Measurements from ENCODE around the gene UBE2V1.

The UBE2V1 gene

GRCh38 chr20:50041246-50041873, 71.6 kb downstream of the UBE2V1 start:
- no peak for DNase-seq

DNA sequence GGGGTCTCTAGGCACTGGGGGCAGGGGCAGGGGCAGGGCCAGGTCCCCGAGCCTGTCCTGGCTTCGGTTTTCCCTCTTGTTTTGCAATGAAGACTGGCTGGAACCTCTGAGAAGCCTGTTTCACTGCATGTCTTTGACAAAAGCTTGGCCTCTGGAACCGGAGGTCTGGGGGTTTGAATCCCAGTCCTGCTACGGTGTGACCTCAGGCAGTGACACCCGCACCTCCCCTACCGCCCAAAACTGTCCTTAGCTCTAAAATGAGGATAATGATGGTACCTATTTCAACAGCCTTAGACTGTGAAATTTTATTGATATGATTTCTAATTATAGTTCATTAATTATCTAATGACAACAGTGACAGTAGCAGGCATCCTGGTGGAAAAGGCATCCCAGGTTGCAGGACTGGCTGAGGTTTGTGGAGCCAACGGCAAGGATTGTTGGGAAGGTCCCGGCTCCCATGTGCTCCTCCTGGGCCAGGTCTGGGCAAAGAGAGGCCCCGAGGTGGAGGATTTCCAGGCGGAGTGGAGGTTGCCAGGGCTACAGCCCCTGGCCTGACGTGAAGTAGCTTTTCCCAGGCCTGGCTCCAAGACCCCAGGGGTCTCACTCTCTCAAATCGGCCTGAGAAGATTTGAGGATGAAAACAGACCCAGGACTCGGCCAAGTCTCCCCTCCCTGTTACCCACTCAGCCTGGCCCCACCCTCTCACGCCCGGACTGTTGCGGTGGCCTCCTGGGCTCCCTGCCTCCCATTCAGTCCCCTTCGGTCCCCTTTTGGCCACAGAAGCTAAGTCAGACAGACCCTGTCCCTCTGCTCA, 72.3 kb downstream of the UBE2V1 start:
- DNase-seq = no peak

DNA sequence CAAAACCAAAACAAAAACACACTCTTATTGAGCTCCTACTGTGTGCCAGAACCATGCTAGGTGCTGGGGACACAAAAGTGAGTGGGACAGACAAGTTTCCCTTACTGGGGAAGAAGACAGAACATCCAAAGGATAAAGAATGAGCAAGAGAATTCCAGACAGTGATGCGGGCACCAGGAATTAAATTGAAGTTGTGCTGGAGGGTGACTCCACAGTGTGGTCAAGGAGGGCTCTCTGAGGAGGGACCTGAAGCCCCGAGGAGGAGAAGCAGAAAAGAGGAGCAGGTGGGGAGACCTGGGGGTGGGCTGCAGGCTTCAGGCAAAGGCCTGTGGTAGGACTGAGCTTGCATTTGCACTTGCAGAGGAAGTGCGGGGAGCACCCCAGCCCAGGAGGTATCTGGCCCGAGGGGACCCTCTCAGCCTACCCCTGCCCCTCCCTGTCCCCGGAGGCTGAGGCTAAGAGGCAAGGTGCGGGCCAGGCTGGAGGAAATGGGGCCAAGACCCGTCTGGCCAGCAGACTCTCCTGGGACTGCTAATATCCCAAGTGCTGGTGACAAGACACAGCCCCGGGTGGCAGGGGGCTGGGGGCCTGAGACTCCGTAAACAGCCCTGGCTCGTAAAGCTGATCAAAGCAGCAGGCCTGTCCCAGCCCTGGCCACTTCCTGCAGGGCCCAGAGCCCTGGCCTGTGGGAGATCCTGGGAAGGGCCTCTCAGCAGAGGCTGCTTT, 73.1 kb downstream of the UBE2V1 start:
- no peak for DNase-seq

- no peak for DNase-seq
These were observed 74.4 kb downstream of the UBE2V1 start for GRCh38 chr20:50038574-50038991.

- DNase-seq = no peak
These were observed 74.8 kb downstream of the UBE2V1 start for GRCh38 chr20:50038169-50038568.

GRCh38 chr20:50037575-50037974, 75.4 kb downstream of the UBE2V1 start:
- DNase-seq = no peak

GRCh38 chr20:50037123-50037522, 75.8 kb downstream of the UBE2V1 start:
- no peak for DNase-seq

DNA sequence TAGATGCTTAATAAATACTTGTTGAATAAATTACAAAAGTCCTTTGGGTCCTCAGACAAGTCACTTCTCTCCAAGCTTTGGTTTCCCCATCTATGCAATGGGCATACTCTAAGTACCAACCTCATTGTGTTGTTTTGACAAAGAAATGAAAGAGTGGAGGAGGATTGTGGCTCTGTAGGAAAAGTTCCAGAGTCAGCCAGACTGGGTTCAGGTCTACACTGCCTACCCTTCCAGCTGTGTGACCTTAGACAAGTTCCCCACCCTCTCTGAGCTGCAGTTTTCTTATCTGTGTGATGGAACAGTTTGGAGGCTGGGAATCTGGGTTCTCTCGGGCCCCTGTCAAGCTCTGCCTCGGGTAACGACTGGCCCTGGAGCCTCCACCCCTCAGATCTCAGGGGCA, 76.2 kb downstream of the UBE2V1 start:
- no peak for DNase-seq

DNA sequence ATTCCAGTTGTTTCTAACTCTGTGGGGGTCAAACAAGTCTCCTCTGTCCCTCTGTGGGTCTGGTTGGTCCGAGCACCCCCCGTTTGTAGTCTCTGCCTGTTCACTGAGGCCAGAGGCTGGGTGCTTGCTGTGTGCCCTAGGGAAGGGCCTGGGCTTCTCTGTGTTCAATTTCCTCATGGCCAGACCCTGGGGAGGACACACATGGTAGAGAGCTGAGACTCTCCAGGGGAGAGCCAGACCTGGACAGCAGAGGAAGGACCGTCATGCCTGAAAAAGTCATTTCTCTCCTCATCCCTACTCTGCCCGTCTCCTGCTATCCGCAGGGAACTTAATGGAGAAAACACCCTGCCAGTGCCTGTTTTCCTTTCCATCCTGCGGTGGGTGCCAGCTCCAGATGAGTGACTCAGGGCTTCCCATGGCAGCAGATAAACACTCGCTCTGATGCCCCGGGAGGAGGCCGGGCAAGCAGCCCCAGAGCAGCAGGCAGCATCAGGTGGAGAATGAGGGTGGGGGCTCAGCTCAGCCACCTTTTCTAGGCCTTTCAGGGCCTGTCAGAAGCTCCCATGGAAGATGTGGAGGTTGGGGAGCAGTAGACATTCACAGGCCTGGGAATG, 78.3 kb downstream of the UBE2V1 start:
- no peak for DNase-seq

GRCh38 chr20:50032955-50033666, 79.8 kb downstream of the UBE2V1 start:
- DNase-seq = no peak
